GM12878 (cell line): ENCODE data around the gene OR2W1.

Experiments used
- CEBPB ChIP-seq, 2 experiments: fragments of 150-350 bp in 1 of 2; IDR thresholded peaks; 2 replicates each; pipeline ENCODE4 v1.6.1; 2012 to 2014; ENCODE audit warnings: low read depth in 2 of 2, low read length in 2 of 2, borderline replicate concordance in 1 of 2, inconsistent platforms in 1 of 2
- EED ChIP-seq: sonication (generic); IDR thresholded peaks from 2 replicates; pipeline ENCODE4 v1.6.1; 2016; ENCODE audit warnings: antibody characterized with exemption, low read depth
- NFIC ChIP-seq: IDR thresholded peaks from 2 replicates; pipeline ENCODE4 v1.6.1; 2012; ENCODE audit warnings: low read depth, mild to moderate bottlenecking, inconsistent platforms, low read length, moderate library complexity
- RBBP5 ChIP-seq: fragments of 200-600 bp; sonication (generic); conservative IDR thresholded peaks from 2 replicates; pipeline ENCODE4 v1.6.1; 2016

GRCh38 chr6:29014729-29015608 is 30.0 kb downstream of the OR2W1 start:
- TF ChIP-seq CEBPB (IDR thresholded peaks at IDR 0.05; ENCODE audit: borderline replicate concordance in 1 of 2, low read depth in 2 of 2, low read length in 2 of 2) (no peak), RBBP5 (no peak), NFIC (no peak), EED (no peak)
